ENCODE results near the gene KHNYN. TPM values are rescaled to one million over a fixed set of nuclear protein-coding genes. Genes with fewer than 3 reads are reported as not detected.
A peak's percentile ranks its signal among the peaks of the same experiment; 100 is the strongest.
"Not testable (repeated sequence)": the region's sequence is repeated elsewhere in the genome, so short reads cannot be mapped to it uniquely, and the experiment has no call there.

KHNYN gene
- total RNA-seq, 1 experiment from 2014 or later = 30.9 TPM

DNA sequence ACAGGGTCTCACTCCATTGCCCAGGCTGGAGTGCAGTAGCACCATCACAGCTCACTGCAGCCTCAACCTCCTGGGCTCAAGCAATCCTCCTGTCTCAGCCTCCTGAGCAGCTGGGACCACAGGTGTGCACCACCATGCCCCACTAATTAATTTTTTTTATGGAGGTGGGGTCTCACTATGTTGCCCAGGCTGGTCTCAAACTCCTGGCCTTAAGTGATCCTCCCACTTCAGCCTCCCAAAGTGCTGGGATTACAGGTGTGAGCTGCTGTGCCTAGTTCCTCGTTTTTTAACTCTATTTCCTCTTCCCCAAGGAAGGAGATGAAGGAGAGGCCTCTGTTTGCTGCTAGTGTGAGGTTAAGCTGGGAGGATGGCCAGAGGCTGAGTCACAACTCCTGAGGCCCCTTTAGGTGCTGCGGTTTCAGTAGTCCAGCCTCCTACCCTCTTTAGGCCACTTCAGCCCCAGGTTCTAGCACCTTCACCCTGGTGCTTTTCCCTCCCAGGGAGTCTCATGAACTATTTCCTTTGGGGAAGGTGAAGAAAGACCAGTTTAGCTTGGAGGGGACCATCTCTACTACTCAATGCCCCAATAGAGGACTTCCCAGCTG, 53.0 kb downstream of the KHNYN start:
- in situ Hi-C loops (cut with HindIII; ENCODE audit: low pct_unique_long_range_greater_than_20kb, low sequenced_read_pairs); DNase-seq (ENCODE audit: low read depth, low spot score): not testable (repeated sequence)

DNA sequence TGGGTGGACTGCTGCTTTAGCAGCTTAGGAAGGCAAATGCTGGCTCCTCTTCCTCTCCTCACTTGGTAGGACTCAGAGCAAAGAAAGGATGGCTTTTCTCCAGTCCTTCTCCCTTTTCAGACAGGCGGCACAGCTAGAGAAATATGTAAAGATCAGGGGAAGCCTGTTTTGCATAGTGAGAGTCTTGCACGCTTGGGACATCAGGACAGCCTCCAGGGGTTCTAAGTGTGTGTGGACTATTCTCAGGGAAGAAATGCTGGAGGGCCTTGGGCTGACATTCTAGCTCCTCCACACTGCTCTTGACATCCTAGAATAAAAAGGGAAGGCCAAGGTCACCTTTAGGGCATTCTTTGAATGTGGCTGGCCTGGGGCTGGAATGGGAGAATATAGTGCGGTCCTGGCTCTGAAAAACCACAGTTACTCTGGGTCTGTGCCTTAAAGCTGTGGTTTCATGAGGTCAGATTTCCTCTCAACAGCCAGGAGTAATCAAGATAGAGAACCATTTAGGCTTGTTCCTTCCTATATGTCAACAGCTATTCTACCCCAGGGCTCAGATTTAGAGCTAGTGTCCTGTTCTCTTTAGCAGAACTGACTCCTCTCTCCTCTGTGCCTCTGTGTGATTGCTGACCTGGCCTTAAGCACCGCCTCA, 54.0 kb downstream of the KHNYN start:
- in situ Hi-C loops (cut with HindIII; ENCODE audit: low pct_unique_long_range_greater_than_20kb, low sequenced_read_pairs) = no loop called here
- DNase-seq (ENCODE audit: low read depth, low spot score) = peak; percentile 47

Other genes starting within 250 kb of the KHNYN start
- 52.1 and 67.3 TPM in 2 replicates for gene IPO4, start 241.1 kb upstream of the KHNYN start, total RNA-seq (2014; rRNA removed; shearing (Covaris generic))
- 56.9 and 57.5 TPM in 2 replicates for gene TM9SF1, start 234.5 kb upstream of the KHNYN start, total RNA-seq (2014; rRNA removed; shearing (Covaris generic))
- not detected in 2 replicates for gene TSSK4, start 224.3 kb upstream of the KHNYN start, total RNA-seq (2014; rRNA removed; shearing (Covaris generic))
- 42.2 and 44.2 TPM in 2 replicates for gene CHMP4A, start 216.5 kb upstream of the KHNYN start, total RNA-seq (2014; rRNA removed; shearing (Covaris generic))
- 8.3 and 14.0 TPM in 2 replicates for gene MDP1, start 213.9 kb upstream of the KHNYN start, total RNA-seq (2014; rRNA removed; shearing (Covaris generic))
- gene NEDD8, start 197.6 kb upstream of the KHNYN start, total RNA-seq (2014; rRNA removed; shearing (Covaris generic)) = 249 and 263 TPM in 2 replicates
- gene GMPR2, start 197.0 kb upstream of the KHNYN start, total RNA-seq (2014; rRNA removed; shearing (Covaris generic)) = 48.3 and 56.3 TPM in 2 replicates
- 37.8 and 43.1 TPM in 2 replicates for gene TINF2, start 187.3 kb upstream of the KHNYN start, total RNA-seq (2014; rRNA removed; shearing (Covaris generic))
- 0.08 TPM in 1 of 2 replicates, not detected in the other for gene TGM1, start 166.8 kb upstream of the KHNYN start, total RNA-seq (2014; rRNA removed; shearing (Covaris generic))
- gene RABGGTA, start 158.4 kb upstream of the KHNYN start, total RNA-seq (2014; rRNA removed; shearing (Covaris generic)) = 23.9 and 25.7 TPM in 2 replicates
- 0.82 and 3.8 TPM in 2 replicates for gene DHRS1, start 130.2 kb upstream of the KHNYN start, total RNA-seq (2014; rRNA removed; shearing (Covaris generic))
- gene NOP9, start 130.1 kb upstream of the KHNYN start, total RNA-seq (2014; rRNA removed; shearing (Covaris generic)) = 22.9 and 25.1 TPM in 2 replicates
- 0.35 and 0.48 TPM in 2 replicates for gene CIDEB, start 122.0 kb upstream of the KHNYN start, total RNA-seq (2014; rRNA removed; shearing (Covaris generic))
- 2.3 and 3.2 TPM in 2 replicates for gene LTB4R2, start 119.8 kb upstream of the KHNYN start, total RNA-seq (2014; rRNA removed; shearing (Covaris generic))
- 0.98 and 1.7 TPM in 2 replicates for gene LTB4R, start 118.5 kb upstream of the KHNYN start, total RNA-seq (2014; rRNA removed; shearing (Covaris generic))
- gene ADCY4, start 94.9 kb upstream of the KHNYN start, total RNA-seq (2014; rRNA removed; shearing (Covaris generic)) = not detected in 2 replicates
- gene RIPK3, start 90.0 kb upstream of the KHNYN start, total RNA-seq (2014; rRNA removed; shearing (Covaris generic)) = not detected in 2 replicates
- gene NFATC4, start 61.8 kb upstream of the KHNYN start, total RNA-seq (2014; rRNA removed; shearing (Covaris generic)) = 0.05 and 0.53 TPM in 2 replicates
- 0.05 TPM in 1 of 2 replicates, not detected in the other for gene NYNRIN, start 31.0 kb upstream of the KHNYN start, total RNA-seq (2014; rRNA removed; shearing (Covaris generic))
- 0.11 and 0.24 TPM in 2 replicates for gene CBLN3, start 286 bp upstream of the KHNYN start, total RNA-seq (2014; rRNA removed; shearing (Covaris generic))
- 6.2 and 12.5 TPM in 2 replicates for gene SDR39U1, start 12.8 kb downstream of the KHNYN start, total RNA-seq (2014; rRNA removed; shearing (Covaris generic))
- not detected in 2 replicates for gene CMA1, start 78.3 kb downstream of the KHNYN start, total RNA-seq (2014; rRNA removed; shearing (Covaris generic))
- not detected in 2 replicates for gene CTSG, start 146.3 kb downstream of the KHNYN start, total RNA-seq (2014; rRNA removed; shearing (Covaris generic))
- not detected in 2 replicates for gene GZMH, start 179.7 kb downstream of the KHNYN start, total RNA-seq (2014; rRNA removed; shearing (Covaris generic))
- gene GZMB, start 204.2 kb downstream of the KHNYN start, total RNA-seq (2014; rRNA removed; shearing (Covaris generic)) = not detected in 2 replicates